Measurements from ENCODE around the gene ARHGAP35.

The ARHGAP35 gene

DNA sequence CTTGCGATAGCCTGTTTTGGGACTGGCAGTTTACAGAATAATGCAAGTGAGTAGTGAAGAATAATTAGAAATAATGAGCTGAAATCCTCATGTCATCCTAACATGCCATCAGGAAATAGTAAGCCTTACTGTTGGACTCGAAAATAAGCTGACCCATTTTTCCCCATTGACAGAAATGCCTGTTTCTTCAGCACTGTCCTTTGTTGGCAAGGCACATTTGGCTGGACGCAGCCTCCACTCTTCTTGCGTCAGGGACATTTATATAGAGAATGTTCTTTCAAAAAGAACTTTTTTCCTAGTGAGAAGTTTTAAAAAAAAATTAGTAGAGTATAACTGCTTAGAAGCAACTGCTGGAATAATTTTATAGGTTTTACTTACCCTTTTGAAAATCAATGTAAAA lies 47.1 kb downstream of the ARHGAP35 start:
- DNase-seq = no peak

- DNase-seq = no peak
Observed at GRCh38 chr19:46909356-46909755, 48.6 kb downstream of the ARHGAP35 start.
